ENCODE results near the gene FOXO4.

GRCh38 chrX:71085900-71086299 is 9.8 kb upstream of the FOXO4 start:
- no peak for TF ChIP-seq POLR2A (IDR thresholded peaks at IDR 0.05; ENCODE audit: low read depth, low read length)
- TF ChIP-seq TAF1 (IDR thresholded peaks at IDR 0.05; ENCODE audit: borderline replicate concordance, low read depth, low read length): no peak
